Colonic mucosa (tissue), 4 donors: Measurements from ENCODE around the gene OR1C1. TPM values are rescaled to one million over a fixed set of nuclear protein-coding genes. Genes with fewer than 3 reads are reported as not detected.
"Not testable (repeated sequence)": the region's sequence is repeated elsewhere in the genome, so short reads cannot be mapped to it uniquely, and the experiment has no call there.

Source experiments
- DNase-seq: peaks from one replicate; pipeline ENCODE4 v3.0.0-alpha.2; 2020
- H3K27ac ChIP-seq: fragments of 200-600 bp; one replicate; pipeline ENCODE4 v1.8.0; 2021
- H3K27me3 ChIP-seq: fragments of 200-600 bp; one replicate; pipeline ENCODE4 v1.8.0; 2021
- H3K36me3 ChIP-seq: fragments of 200-600 bp; one replicate; pipeline ENCODE4 v1.8.0; 2021
- H3K4me1 ChIP-seq: fragments of 200-600 bp; one replicate; pipeline ENCODE4 v1.8.0; 2021; ENCODE audit warnings: mild to moderate bottlenecking
- H3K4me3 ChIP-seq: fragments of 200-600 bp; one replicate; pipeline ENCODE4 v1.8.0; 2021
- H3K9ac ChIP-seq, 2 donors: one replicate each; pipeline ENCODE4 v1.7.0; 2013; ENCODE audit warnings: control low read depth in 2 of 2, low read depth in 2 of 2, low read length in 2 of 2
- H3K9me3 ChIP-seq: fragments of 200-600 bp; one replicate; pipeline ENCODE4 v1.8.0; 2021
- CTCF ChIP-seq: fragments of 200-600 bp; IDR thresholded peaks from one replicate; pipeline ENCODE4 v1.8.0; 2022; ENCODE audit warnings: antibody characterized with exemption, mild to moderate bottlenecking
- intact Hi-C: fragments of 100-400 bp; cut with DNase I; formaldehyde crosslinking; loops from one replicate; pipeline ENCODE4 v1.14.1; 2022
- total RNA-seq, 2 donors: library from RNA; stranded (reverse); fragmentation: NEBNext Ultra II Directional in 1 of 2; extraction: Animal tissue kit (Norgen Biotek cat#: 25700) in 1 of 2; gene quantifications; one replicate each; pipeline ENCODE4 v1.2.1, GENCODE V29; 2021
- donor health status: healthy.
- donor health status: DM: no; HTN: no; CAD: no.
- donor health status: DM: no; HTN: no; CAD: no.

The OR1C1 gene
- total RNA-seq, 2 donors from 2014 or later: not detected

DNA sequence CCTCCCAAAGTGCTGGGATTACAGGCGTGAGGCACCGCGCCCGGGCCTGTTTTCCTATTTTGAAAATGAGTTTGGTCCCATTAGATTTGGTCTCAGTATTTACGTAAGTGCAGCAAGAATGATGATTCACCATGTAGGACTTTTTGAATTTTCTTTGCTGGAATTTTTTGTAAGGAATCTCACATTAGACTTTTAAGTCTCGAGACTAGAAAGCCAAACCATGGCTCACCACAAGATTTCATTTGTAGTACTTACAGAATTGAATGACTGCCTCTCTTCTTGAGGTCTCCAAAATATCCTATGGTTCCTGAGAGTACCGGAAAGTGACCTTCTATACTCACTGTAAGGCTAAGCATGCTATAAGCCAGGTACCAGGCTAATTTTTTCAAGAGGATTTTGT lies 12.7 kb downstream of the OR1C1 start:
- Histone ChIP-seq H3K9me3 (no peaks in the 10 kb centered on the region), H3K4me3 (no peak overlapping the region), H3K4me1 (no peaks in the 10 kb centered on the region), H3K9ac (no peak overlapping the region), H3K27me3 (no peaks in the 10 kb centered on the region), H3K36me3 (no peaks in the 10 kb centered on the region), H3K27ac (no peak overlapping the region)
- intact Hi-C loops: no loop called here
- no peak for DNase-seq
- TF ChIP-seq CTCF: no peak

DNA sequence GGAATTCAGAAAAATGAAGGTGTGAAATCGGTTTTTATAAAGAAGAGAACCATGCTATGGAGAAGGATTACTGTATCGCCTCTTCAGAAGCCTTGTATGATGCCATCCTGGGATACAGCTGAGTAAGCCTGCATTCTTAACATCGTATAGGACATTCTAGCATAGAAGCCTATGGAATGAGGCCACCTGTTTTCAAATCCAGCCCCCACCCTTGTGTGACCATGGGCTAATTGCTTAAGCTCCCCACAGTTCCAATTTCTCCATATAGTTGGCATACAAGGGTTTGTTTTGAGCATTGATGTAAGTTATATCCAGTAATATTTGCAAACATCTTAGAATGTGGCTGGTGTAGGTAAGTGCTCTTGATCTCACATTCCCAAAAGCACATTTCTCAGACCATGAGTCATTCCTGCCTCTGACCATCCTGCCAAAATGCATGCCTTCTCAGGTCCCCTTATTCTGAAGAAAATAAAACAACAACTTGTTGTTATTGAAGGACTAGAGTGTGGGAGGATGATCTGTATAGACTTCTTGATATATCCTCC lies 13.9 kb downstream of the OR1C1 start:
- Histone ChIP-seq H3K4me1 (no peaks in the 10 kb centered on the region), H3K27ac (no peak overlapping the region), H3K9ac (no peak overlapping the region), H3K36me3 (no peaks in the 10 kb centered on the region), H3K9me3 (no peaks in the 10 kb centered on the region), H3K4me3 (no peak overlapping the region), H3K27me3 (no peaks in the 10 kb centered on the region)
- no peak for DNase-seq
- TF ChIP-seq CTCF: no peak
- intact Hi-C loops: no loop called here

DNA sequence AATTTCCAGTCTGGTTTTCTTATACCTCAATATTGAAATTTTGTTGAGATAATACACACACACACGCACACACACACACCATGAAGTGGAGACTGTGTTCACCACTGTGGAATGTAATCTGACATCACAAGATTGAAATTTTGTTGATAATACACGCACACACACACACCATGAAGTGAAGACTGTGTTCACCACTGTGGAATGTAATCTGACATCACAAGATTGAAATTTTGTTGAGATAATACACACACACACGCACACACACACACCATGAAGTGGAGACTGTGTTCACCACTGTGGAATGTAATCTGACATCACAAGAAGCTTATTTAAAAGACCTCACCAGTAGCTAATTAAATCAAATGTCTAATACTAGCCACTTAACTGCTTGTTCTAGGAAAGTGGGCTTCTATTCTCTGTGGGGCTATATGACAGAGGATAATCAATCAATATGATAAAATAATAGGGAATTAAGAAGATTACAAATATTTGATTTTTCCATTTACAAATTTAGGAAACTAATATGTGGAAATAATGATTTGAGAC lies 18.1 kb downstream of the OR1C1 start:
- H3K9ac ChIP-seq, H3K27ac ChIP-seq, H3K27me3 ChIP-seq, intact Hi-C loops, H3K4me1 ChIP-seq, H3K36me3 ChIP-seq, DNase-seq, H3K4me3 ChIP-seq, H3K9me3 ChIP-seq: not testable (repeated sequence)

DNA sequence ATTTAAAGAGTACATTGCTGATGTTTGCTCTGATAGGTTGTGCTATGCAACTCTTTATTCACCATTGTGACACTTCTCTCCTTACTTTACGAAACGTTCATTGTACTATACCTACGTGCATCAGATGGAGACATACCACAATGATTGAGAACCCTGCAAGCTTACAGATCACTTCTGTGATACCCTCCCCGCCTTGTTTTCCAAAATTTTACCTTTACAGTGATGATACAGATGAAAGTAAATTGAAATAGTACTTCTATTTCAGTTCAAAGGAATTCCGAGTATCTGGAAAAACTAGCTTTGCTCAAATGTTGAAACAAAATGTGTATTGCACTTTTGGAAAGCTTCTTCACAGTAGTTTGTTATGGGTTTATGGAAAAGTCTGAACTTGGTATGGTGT lies 18.6 kb downstream of the OR1C1 start:
- no peaks in the 10 kb centered on the region for H3K4me1 ChIP-seq
- H3K9ac ChIP-seq: no peak overlapping the region

DNA sequence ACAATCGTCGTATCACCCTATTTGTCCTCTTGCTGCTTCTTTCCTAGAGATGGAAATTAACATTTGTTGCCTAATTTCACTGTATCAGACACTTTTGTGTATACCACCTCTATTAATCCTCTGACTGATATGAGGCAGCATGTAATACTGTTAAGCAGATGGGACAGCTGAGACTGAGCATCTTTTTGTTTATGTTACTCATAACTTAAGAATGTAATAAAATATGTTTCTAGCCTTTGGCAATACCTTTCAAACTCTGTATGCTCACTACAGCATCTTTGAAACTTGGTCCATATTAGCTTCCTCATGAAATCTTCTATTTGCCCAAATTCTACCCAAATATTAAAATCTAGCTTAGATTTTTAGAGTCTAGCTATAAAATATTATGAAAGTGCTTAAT lies 19.6 kb downstream of the OR1C1 start:
- H3K9me3 ChIP-seq: no peaks in the 10 kb centered on the region
- intact Hi-C loops: no loop called here
- no peak for TF ChIP-seq CTCF
- H3K36me3 ChIP-seq: no peaks in the 10 kb centered on the region
- no peak for DNase-seq
- H3K4me1 ChIP-seq: no peaks in the 10 kb centered on the region
- H3K27me3 ChIP-seq: no peaks in the 10 kb centered on the region
- no peak overlapping the region for H3K4me3 ChIP-seq
- no peak overlapping the region for H3K9ac ChIP-seq
- H3K27ac ChIP-seq: no peak overlapping the region

More for the DNA sequence above, 18.6 kb downstream of the OR1C1 start:
- no peak for DNase-seq
- Histone ChIP-seq H3K27ac (no peak overlapping the region), H3K9me3 (no peaks in the 10 kb centered on the region), H3K36me3 (no peaks in the 10 kb centered on the region), H3K4me3 (no peak overlapping the region), H3K27me3 (no peaks in the 10 kb centered on the region)
- intact Hi-C loops: no loop called here
- TF ChIP-seq CTCF: no peak

GRCh38 chr1:247738315-247738714 lies 22.0 kb downstream of the OR1C1 start, which contains the start of gene OR14K1:
TSS of gene OR14K1 (plus strand) at chr1:247738615. CDS start at chr1:247738615, 0 bp downstream.
- Histone ChIP-seq H3K4me3 (no peak within 1 kb of the TSS), H3K27me3 (no peaks in the 10 kb centered on the region), H3K27ac (no peak within 1 kb of the TSS), H3K9me3 (no peaks in the 10 kb centered on the region), H3K4me1 (no peaks in the 10 kb centered on the region), H3K36me3 (no peaks in the 10 kb centered on the region), H3K9ac (no peak within 1 kb of the TSS)
- intact Hi-C loops: no loop called here
- no peak for DNase-seq
- TF ChIP-seq CTCF: no peak
